Kidney (tissue), 14 donors: ENCODE measurements around the gene GARIN5A. TPM values are rescaled to one million over a fixed set of nuclear protein-coding genes. Genes with fewer than 3 reads are reported as not detected.

Source experiments
- DNase-seq, 5 donors: peaks; one replicate each; pipeline ENCODE4 v3.0.0-alpha.2; 2013 to 2020
- FAIRE-seq: peaks from 2 replicates; lab custom pipeline; 2012; peaks lifted over from hg19 to GRCh38; lab: Jason Lieb, UNC
- H3K27ac ChIP-seq, 2 donors: one replicate each; pipeline ENCODE4 v1.7.0; 2013; ENCODE audit warnings: low read depth in 2 of 2, low read length in 2 of 2, inconsistent platforms in 1 of 2
- H3K27me3 ChIP-seq: one replicate; pipeline ENCODE4 v1.7.1; 2013; ENCODE audit warnings: low read length, inconsistent platforms; ENCODE audit not compliant: control insufficient read depth, insufficient read depth
- H3K36me3 ChIP-seq, 3 donors: one replicate each; pipeline versions ENCODE4 v1.7.0 to v1.7.1; 2013; ENCODE audit warnings: low read length in 3 of 3, control low read depth in 1 of 3, inconsistent platforms in 1 of 3; ENCODE audit not compliant: insufficient read depth in 3 of 3, control insufficient read depth in 2 of 3
- H3K4me1 ChIP-seq, 3 donors: one replicate each; pipeline versions ENCODE4 v1.7.0 to v1.7.1; 2013; ENCODE audit warnings: low read length in 3 of 3, inconsistent platforms in 1 of 3, low read depth in 1 of 3; ENCODE audit not compliant: control insufficient read depth in 2 of 3, insufficient read depth in 2 of 3
- H3K4me3 ChIP-seq, 3 donors: one replicate each; pipeline versions ENCODE4 v1.7.0 to v1.8.1; 2013; ENCODE audit warnings: low read length in 3 of 3, control low read depth in 1 of 3, inconsistent platforms in 1 of 3
- H3K9ac ChIP-seq, 3 donors: one replicate each; pipeline versions ENCODE4 v1.7.0 to v1.7.1; 2013; ENCODE audit warnings: low read length in 3 of 3, control low read depth in 1 of 3, inconsistent platforms in 1 of 3
- H3K9me3 ChIP-seq, 3 donors: one replicate each; pipeline versions ENCODE4 v1.7.0 to v1.7.1; 2013; ENCODE audit warnings: low read length in 3 of 3, control low read depth in 1 of 3, inconsistent platforms in 1 of 3; ENCODE audit not compliant: control insufficient read depth in 2 of 3, insufficient read depth in 1 of 3
- CTCF ChIP-seq: IDR thresholded peaks from 3 replicates; pipeline ENCODE4 v1.5.1; 2012; ENCODE audit warnings: mild to moderate bottlenecking, moderate library complexity, borderline replicate concordance; ENCODE audit not compliant: insufficient read depth; ENCODE audit errors: extremely low read depth
- intact Hi-C: fragments of 100-400 bp; cut with DNase I; formaldehyde crosslinking; loops from one replicate; pipeline ENCODE4 v1.11.1; 2022
- polyA plus RNA-seq: library from polyadenylated mRNA; stranded (reverse); fragments of 350-450 nt; fragmentation: Illumina TruSeq; extraction: RNeasy Lipid Tissue Mini Kit (QIAGEN cat#74804); gene quantifications from one replicate; pipeline ENCODE4 v1.2.3, GENCODE V29; 2014; ENCODE audit warnings: low read depth, low replicate concordance; ENCODE audit not compliant: insufficient read depth
- total RNA-seq: library from RNA; stranded (reverse); fragmentation: NEBNext Ultra II Directional; extraction: Animal tissue kit (Norgen Biotek cat#: 25700); gene quantifications from one replicate; pipeline ENCODE4 v1.2.1, GENCODE V29; 2021
- donor health status: control.
- donor health status: control.
- donor health status: control.
- donor health status: control.
- donor health status: control.
- donor health status: DM: yes; HTN: yes; CAD: no.
- donor health status: Normal renal cell carcinoma (clear cell type).

Gene GARIN5A
- total and polyA plus RNA-seq, 2 donors from 2014 or later, result 2.0 to 9.0 TPM

- intact Hi-C loops, result no loop called here
- no peak overlapping the region for H3K27ac ChIP-seq
- H3K9me3 ChIP-seq, result no peaks in the 10 kb centered on the region
- DNase-seq (no peak), FAIRE-seq (no peak)
- no peaks in the 10 kb centered on the region for H3K4me1 ChIP-seq
- no peak overlapping the region for H3K4me3 ChIP-seq
- peaks cover 5% of the 10 kb centered on the region for H3K27me3 ChIP-seq
- no peaks in the 10 kb centered on the region for H3K36me3 ChIP-seq
- no peak overlapping the region for H3K9ac ChIP-seq
- no peak for TF ChIP-seq CTCF
Observed at GRCh38 chr19:50423279-50424113, 53.2 kb downstream of the GARIN5A start.

- no peak overlapping the region for H3K4me3 ChIP-seq
- TF ChIP-seq CTCF, result no peak
- H3K27ac ChIP-seq, result no peak overlapping the region
- H3K9me3 ChIP-seq, result no peaks in the 10 kb centered on the region
- peaks cover 5% of the 10 kb centered on the region for H3K27me3 ChIP-seq
- H3K36me3 ChIP-seq, result no peaks in the 10 kb centered on the region
- FAIRE-seq, result no peak
- DNase-seq, result no peak
- H3K4me1 ChIP-seq, result no peaks in the 10 kb centered on the region
- H3K9ac ChIP-seq, result no peak overlapping the region
- intact Hi-C loops, result no loop called here
Observed at GRCh38 chr19:50422397-50423278, 54.0 kb downstream of the GARIN5A start.

GRCh38 chr19:50420808-50421207, 55.8 kb downstream of the GARIN5A start:
- intact Hi-C loops, result no loop called here
- no peak overlapping the region for H3K4me3 ChIP-seq
- H3K36me3 ChIP-seq, result no peaks in the 10 kb centered on the region
- H3K9ac ChIP-seq, result no peak overlapping the region
- DNase-seq, result no peak
- H3K27ac ChIP-seq, result no peak overlapping the region
- H3K27me3 ChIP-seq, result peaks cover 5% of the 10 kb centered on the region
- no peak for FAIRE-seq
- no peaks in the 10 kb centered on the region for H3K4me1 ChIP-seq
- no peaks in the 10 kb centered on the region for H3K9me3 ChIP-seq
- TF ChIP-seq CTCF, result no peak
